Kidney epithelial cell (primary cell): ENCODE measurements around the gene EPAS1. TPM values are rescaled to one million over a fixed set of nuclear protein-coding genes. Genes with fewer than 3 reads are reported as not detected.

ENCODE experiments used
- DNase-seq: peaks from one replicate; pipeline ENCODE4 v3.0.0-alpha.2; 2010; ENCODE audit warnings: low read depth
- H3K27me3 ChIP-seq: 2 replicates; pipeline ENCODE4 v1.6.0; 2011; ENCODE audit warnings: low read length; ENCODE audit not compliant: control insufficient read depth, insufficient read depth
- H3K36me3 ChIP-seq: 2 replicates; pipeline ENCODE4 v1.5.1; 2011; ENCODE audit warnings: low read length; ENCODE audit not compliant: control insufficient read depth, insufficient read depth
- H3K4me3 ChIP-seq: 2 replicates; pipeline ENCODE4 v1.5.1; 2011; ENCODE audit warnings: low read depth, mild to moderate bottlenecking, control low read depth, low read length
- CTCF ChIP-seq: IDR thresholded peaks from 2 replicates; pipeline ENCODE4 v1.5.1; 2011; ENCODE audit warnings: mild to moderate bottlenecking, moderate library complexity, low read length, control low read depth, inconsistent platforms; ENCODE audit not compliant: insufficient read depth, poor library complexity, severe bottlenecking
- total RNA-seq: library from RNA; depleted of rRNA; stranded (reverse); fragments of >200 nt; gene quantifications from 2 replicates; pipeline ENCODE4 v1.2.3, GENCODE V29; 2015

Gene EPAS1
- total RNA-seq, 1 donor from 2014 or later, result 94.3 TPM

- Histone ChIP-seq H3K4me3 (no peak overlapping the region), H3K36me3 (no peaks in the 10 kb centered on the region), H3K27me3 (no peaks in the 10 kb centered on the region)
- no peak for TF ChIP-seq CTCF
- DNase-seq, result no peak
These were observed 78.4 kb downstream of the EPAS1 start for GRCh38 chr2:46375566-46376125.

DNA sequence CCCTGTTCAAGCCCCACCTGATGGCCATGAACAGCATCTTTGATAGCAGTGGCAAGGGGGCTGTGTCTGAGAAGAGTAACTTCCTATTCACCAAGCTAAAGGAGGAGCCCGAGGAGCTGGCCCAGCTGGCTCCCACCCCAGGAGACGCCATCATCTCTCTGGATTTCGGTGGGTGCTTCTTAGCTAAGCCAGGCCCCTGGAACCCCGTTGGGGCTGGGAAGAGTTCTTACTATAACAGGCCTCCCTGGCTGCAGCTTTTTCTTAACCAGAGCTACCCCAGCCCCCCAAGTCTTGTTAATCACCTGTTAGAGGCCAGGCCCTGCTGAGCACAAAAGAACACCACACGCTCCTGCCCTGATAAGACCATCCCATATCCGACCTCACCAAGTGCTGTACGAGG lies 79.4 kb downstream of the EPAS1 start:
- H3K4me3 ChIP-seq, result no peak overlapping the region
- DNase-seq, result no peak
- no peak for TF ChIP-seq CTCF
- H3K36me3 ChIP-seq, result no peaks in the 10 kb centered on the region
- no peaks in the 10 kb centered on the region for H3K27me3 ChIP-seq

DNA sequence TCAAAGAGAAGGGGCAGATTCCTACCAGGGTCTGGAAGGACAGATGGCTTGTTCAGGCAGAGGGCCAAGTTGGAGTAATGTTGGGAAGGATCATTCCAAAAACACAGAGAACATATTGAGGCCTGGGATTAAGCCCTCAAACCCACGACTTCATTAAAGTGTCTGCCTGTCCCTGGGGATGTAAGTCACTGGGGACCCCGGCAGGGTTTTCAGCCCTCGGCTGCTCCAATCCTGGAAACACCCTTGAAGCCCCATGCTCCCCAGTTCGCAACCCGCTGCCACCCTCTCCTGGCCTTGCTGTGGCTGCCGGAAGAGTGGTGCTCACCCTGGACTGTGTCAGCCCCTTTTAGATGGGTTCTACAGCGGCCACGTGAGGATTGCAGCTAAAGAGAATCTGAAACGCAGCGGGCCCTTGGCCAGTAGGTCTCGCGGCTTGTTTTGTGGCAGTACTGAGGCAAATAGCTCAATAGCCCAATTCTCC lies 79.9 kb downstream of the EPAS1 start:
- Histone ChIP-seq H3K27me3 (no peaks in the 10 kb centered on the region), H3K36me3 (no peaks in the 10 kb centered on the region), H3K4me3 (no peak overlapping the region)
- TF ChIP-seq CTCF, result no peak
- DNase-seq, result no peak

DNA sequence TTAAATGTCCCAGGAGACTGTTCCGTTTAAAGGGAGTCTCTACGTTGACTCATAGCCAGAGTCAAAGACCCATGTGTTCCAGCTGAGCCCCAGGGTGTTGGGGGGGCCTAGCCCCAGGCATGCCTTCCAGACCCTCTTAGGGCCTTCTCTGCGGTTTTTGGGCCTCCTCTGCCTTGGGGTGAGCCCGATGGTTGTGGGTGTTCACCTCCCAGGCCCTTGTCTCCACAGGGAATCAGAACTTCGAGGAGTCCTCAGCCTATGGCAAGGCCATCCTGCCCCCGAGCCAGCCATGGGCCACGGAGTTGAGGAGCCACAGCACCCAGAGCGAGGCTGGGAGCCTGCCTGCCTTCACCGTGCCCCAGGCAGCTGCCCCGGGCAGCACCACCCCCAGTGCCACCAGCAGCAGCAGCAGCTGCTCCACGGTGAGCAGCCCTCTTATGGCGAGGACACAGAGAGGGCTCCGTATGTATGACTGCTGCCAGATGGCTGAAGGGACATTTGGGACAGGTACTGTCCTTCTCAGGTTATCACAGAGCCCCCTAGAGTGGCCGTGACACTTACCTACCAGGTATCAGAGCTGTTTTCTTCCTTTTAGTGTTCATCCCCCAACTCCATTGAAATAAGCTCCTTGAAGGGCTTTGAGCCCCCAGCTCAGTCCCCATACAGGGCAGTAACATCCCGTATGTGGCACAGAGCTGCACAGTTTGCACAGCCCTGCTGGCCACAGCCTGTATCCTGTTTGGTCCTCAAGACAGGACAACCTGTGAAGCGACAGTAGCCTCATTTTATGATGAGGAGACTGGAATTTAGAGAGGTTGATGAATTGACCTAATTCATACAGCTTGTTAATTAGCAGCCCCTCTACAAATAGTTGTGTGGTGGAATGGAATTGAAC lies 80.7 kb downstream of the EPAS1 start:
- no peak overlapping the region for H3K4me3 ChIP-seq
- no peak for TF ChIP-seq CTCF
- no peak for DNase-seq
- H3K36me3 ChIP-seq, result no peaks in the 10 kb centered on the region
- no peaks in the 10 kb centered on the region for H3K27me3 ChIP-seq

- no peak for TF ChIP-seq CTCF
- H3K4me3 ChIP-seq, result no peak overlapping the region
- H3K36me3 ChIP-seq, result no peaks in the 10 kb centered on the region
- DNase-seq, result no peak
- no peaks in the 10 kb centered on the region for H3K27me3 ChIP-seq
These were observed 81.4 kb downstream of the EPAS1 start for GRCh38 chr2:46378616-46379015.
